Pancreas (tissue), 10 donors: Measurements from ENCODE around the gene TMPRSS7. TPM values are rescaled to one million over a fixed set of nuclear protein-coding genes. Genes with fewer than 3 reads are reported as not detected.

Experiments used
- ATAC-seq, 4 donors: fragments of 200-7000 bp; cut with Tn5 transposase; one replicate each; pipeline versions ENCODE4 v1.8.0 to v1.9.1; 2020; ENCODE audit warnings: mild to moderate bottlenecking in 4 of 4, moderate library complexity in 4 of 4
- DNase-seq, 6 donors: peaks; one replicate each; pipeline ENCODE4 v3.0.0-alpha.2; 2020
- FAIRE-seq: peaks from 2 replicates; lab custom pipeline; 2012; peaks lifted over from hg19 to GRCh38; lab: Jason Lieb, UNC
- H3K27ac ChIP-seq, 4 donors: fragments of 200-600 bp; sonication (generic); 1 replicate in 3 of 4; 2 replicates in 1 of 4; pipeline versions ENCODE4 v1.5.0 to v1.8.0; 2020
- H3K27me3 ChIP-seq, 4 donors: fragments of 200-600 bp; one replicate each; pipeline ENCODE4 v1.8.0; 2021
- H3K36me3 ChIP-seq, 3 donors: fragments of 200-600 bp; sonication (generic) in 1 of 3; one replicate each; pipeline versions ENCODE4 v1.5.0 to v1.8.0; 2020 to 2021
- H3K4me1 ChIP-seq, 3 donors: fragments of 200-600 bp; one replicate each; pipeline ENCODE4 v1.8.0; 2021
- H3K4me3 ChIP-seq, 4 donors: fragments of 200-600 bp; sonication (generic) in 2 of 4; one replicate each; pipeline versions ENCODE4 v1.5.0 to v1.8.0; 2020 to 2021
- H3K9me3 ChIP-seq, 4 donors: fragments of 200-600 bp; one replicate each; pipeline ENCODE4 v1.8.0; 2021
- WGBS, 2 donors: extraction: QIAGEN DNeasy Blood & Tissue Kit; methylation state at CpG; one replicate each; pipeline ENCODE4 v1.1.7; 2013; 5-methylcytosine and 5-hydroxymethylcytosine counted together
- intact Hi-C, 3 donors: fragments of 100-400 bp; cut with DNase I; formaldehyde crosslinking; loops; one replicate each; pipeline versions ENCODE4 v1.11.1 to v1.14.2; 2022
- polyA plus RNA-seq, 2 donors: library from polyadenylated mRNA; stranded (reverse); fragments of 200-250 nt; gene quantifications; one replicate each; pipeline ENCODE4 v1.2.3, GENCODE V29; 2013
- total RNA-seq, 6 donors: library from RNA; stranded (reverse); fragmentation: NEBNext Ultra II Directional in 4 of 6; extraction: Animal tissue kit (Norgen Biotek cat#: 25700) in 4 of 6; gene quantifications; one replicate each; pipeline versions ENCODE4 v1.2.1 to v1.2.4, GENCODE V29; 2021 to 2023
- TF ChIP-seq, protein P1 (sequence below), 4 donors: fragments of 200-600 bp; sonication (generic) in 3 of 4; IDR thresholded peaks; one replicate each; pipeline versions ENCODE4 v1.5.0 to v1.8.0; 2021; ENCODE audit warnings: antibody characterized with exemption in 4 of 4
- donor health status: healthy with polysubstance abuse.
- donor health status: DM: no; HTN: no; CAD: no; lungs with moderate emphysema.
- donor health status: DM: no; HTN: no; CAD: no.
- donor health status: control.
- donor health status: control.
- donor health status: Bipolar disorder and iron deficiency.
- donor health status: DM: yes; HTN: yes; CAD: no.
- donor health status: DM: no; HTN: no; CAD: no.
- donor health status: DM: no; HTN: no; CAD: no.
- donor health status: DM: yes; HTN: yes; CAD: no.

TMPRSS7 gene
- total and polyA plus RNA-seq, 8 donors = 0.04 to 0.14 (median 0.08) TPM; not detected in 4

DNA sequence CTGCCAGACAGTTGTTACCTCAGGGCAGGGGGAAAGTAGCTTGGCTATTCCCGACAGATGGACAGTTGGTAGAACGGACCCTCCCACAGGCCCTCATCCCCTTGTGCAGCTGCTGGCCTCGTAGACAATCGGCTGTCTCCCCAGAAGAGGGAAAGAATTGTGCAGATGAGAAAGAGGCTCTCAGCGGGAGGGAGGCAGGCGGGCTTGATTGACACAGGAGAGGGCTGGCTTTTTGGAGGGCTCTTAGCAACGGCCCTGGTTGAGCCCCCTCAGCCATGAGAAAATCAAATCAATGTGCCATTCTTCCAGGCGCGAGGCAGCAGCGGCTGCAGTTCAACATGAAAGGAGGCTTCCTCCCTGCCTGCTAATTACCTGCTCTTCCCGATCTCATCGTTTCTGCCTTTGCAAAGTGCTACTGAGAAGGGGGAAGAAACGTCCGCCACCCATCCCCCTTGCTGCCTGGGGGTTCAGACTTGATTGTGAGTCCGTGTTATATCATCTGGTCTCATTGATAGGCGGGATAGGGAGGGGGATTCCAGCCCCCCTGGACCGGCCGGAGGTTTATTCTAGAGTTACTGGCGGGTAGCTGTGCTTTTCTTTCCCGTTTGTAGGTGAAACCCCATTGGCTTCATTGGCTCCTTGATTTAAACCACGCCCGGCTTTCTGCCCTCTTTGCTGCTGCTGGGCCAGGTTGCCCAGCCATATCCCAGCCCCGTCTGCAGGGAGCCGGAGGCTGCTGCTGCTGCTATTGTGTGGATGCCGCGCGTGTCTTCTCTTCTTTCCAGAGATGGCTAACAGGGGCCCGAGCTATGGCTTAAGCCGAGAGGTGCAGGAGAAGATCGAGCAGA lies 35.7 kb upstream of the TMPRSS7 start, which contains the start of gene TAGLN3:
Gene TAGLN3 (plus strand): TSS at position 287 of the 848 bp plus-strand sequence. CDS start 501 bp downstream, at position 788.
- H3K4me3 ChIP-seq = peak within 1 kb of the TSS in 2 of 4 donors; percentile 16 to 46
- no peaks in the 10 kb centered on the region for H3K36me3 ChIP-seq
- H3K4me1 ChIP-seq = no peaks in the 10 kb centered on the region
- intact Hi-C loops = no loop called here
- H3K27ac ChIP-seq = no peak within 1 kb of the TSS
- ATAC-seq (peak; percentile 71 to 95 (median 88)), DNase-seq (peak in 5 of 6 donors; percentile 20 to 69 (median 36)), FAIRE-seq (no peak)
- H3K9me3 ChIP-seq = no peaks in the 10 kb centered on the region
- 6 to 7% methylated on average over 30 of the region's 30 CpGs for WGBS, 2 donors
- TF ChIP-seq, protein P1, sequence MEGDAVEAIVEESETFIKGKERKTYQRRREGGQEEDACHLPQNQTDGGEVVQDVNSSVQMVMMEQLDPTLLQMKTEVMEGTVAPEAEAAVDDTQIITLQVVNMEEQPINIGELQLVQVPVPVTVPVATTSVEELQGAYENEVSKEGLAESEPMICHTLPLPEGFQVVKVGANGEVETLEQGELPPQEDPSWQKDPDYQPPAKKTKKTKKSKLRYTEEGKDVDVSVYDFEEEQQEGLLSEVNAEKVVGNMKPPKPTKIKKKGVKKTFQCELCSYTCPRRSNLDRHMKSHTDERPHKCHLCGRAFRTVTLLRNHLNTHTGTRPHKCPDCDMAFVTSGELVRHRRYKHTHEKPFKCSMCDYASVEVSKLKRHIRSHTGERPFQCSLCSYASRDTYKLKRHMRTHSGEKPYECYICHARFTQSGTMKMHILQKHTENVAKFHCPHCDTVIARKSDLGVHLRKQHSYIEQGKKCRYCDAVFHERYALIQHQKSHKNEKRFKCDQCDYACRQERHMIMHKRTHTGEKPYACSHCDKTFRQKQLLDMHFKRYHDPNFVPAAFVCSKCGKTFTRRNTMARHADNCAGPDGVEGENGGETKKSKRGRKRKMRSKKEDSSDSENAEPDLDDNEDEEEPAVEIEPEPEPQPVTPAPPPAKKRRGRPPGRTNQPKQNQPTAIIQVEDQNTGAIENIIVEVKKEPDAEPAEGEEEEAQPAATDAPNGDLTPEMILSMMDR (IDR thresholded peaks at IDR 0.05) = no peak
- H3K27me3 ChIP-seq = no peaks in the 10 kb centered on the region

DNA sequence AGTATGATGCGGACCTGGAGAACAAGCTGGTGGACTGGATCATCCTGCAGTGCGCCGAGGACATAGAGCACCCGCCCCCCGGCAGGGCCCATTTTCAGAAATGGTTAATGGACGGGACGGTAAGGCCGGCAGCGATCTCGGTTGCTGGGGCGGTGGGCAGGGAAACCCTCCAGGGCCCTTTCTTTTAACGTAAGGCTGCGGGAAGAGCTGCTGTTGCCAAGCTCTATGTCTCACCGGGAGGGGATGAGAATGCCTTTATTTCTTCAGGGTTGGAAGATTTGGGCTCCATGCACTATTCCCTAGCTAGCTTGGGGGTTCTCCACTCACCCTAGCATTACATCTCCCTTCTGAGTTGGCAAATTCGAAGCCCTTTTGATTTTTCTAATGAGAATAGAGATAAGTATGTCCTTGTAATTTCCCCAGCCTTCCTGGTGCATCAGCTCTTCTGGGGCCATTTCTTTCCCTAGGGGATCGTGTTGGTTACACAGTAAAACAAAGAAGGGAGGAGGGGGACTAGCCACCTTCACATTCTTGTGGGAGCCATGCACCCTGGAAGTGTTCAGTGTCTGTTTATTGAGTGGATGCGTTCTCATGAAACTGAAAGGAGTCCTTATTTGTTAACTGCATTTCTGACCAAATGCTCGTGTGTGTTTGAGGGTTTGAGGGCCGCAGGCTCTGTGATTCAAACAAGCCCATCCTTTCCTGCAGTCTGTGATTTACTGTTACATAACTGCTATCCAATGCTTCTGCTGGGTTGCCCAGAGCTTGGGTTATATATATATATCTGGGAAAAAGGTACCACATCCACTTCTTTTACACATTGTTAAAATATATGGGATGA lies 34.8 kb upstream of the TMPRSS7 start:
- H3K4me3 ChIP-seq = peak overlapping the region in 1 of 4 donors; percentile 46
- TF ChIP-seq, protein P1 (IDR thresholded peaks at IDR 0.05) = no peak
- no peaks in the 10 kb centered on the region for H3K4me1 ChIP-seq
- WGBS, 2 donors = 34 to 37% methylated on average over 19 of the region's 19 CpGs
- DNase-seq (no peak), FAIRE-seq (no peak), ATAC-seq (peak in 2 of 4 donors; percentile 6 to 21)
- H3K27me3 ChIP-seq = no peaks in the 10 kb centered on the region
- H3K27ac ChIP-seq = no peak overlapping the region
- H3K36me3 ChIP-seq = no peaks in the 10 kb centered on the region
- H3K9me3 ChIP-seq = no peaks in the 10 kb centered on the region
- intact Hi-C loops = no loop called here

DNA sequence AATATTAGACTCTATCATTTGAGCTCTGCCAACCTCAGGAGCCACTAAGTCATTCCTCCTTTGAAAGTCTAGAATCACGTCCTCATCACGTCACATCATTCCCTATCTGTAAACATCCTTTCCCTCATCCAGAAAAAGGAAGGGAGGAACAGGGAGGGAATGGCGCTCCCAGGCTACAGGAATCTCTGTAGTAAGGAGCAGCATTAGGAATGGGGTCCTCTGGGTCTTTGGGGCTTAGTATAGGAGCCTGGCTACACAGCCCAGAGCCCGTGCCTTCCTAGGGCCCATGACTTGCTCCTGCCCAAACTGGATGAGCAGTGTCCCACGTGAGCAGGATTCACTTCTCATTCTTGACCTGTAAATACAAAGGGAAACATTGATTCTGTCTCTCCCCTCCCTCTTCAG lies 34.2 kb upstream of the TMPRSS7 start:
- no peak for DNase-seq
- ATAC-seq = no peak
- Histone ChIP-seq H3K27ac (no peak overlapping the region), H3K4me1 (no peaks in the 10 kb centered on the region), H3K9me3 (no peaks in the 10 kb centered on the region), H3K4me3 (no peak overlapping the region), H3K27me3 (no peaks in the 10 kb centered on the region), H3K36me3 (no peaks in the 10 kb centered on the region)
- intact Hi-C loops = no loop called here
- TF ChIP-seq, protein P1 (IDR thresholded peaks at IDR 0.05) = no peak
- no peak for FAIRE-seq
- WGBS, 2 donors = 86 to 88% methylated on average over 5 of the region's 5 CpGs

DNA sequence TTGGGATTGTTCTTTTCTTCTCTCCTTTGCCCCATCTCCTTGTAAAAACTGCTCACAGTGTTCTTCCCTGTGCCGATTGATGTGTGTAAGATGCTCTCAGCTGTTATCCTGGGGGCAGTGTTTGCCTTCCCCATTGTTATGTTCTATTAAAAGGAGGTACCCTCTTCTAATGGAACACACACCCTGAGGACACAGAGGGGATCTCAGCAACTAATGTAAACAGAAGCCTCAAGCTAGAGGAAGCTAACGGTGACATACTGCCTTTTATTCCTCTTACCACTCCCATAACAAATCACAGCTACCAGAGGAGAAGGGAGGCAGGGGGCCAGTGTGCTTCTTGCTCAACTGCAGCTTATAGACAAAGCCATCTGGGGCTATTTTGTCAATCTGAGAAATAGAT lies 33.6 kb upstream of the TMPRSS7 start:
- Histone ChIP-seq H3K4me3 (no peak overlapping the region), H3K27ac (no peak overlapping the region), H3K9me3 (no peaks in the 10 kb centered on the region), H3K36me3 (no peaks in the 10 kb centered on the region), H3K27me3 (no peaks in the 10 kb centered on the region), H3K4me1 (no peaks in the 10 kb centered on the region)
- no peak for DNase-seq
- ATAC-seq = peak in 1 of 4 donors; percentile 5
- intact Hi-C loops = no loop called here
- TF ChIP-seq, protein P1 (IDR thresholded peaks at IDR 0.05) = no peak
- 86 to 89% methylated on average over 2 of the region's 2 CpGs for WGBS, 2 donors
- FAIRE-seq = no peak
